GM12801 (cell line): ENCODE data around the gene TRPC4AP.

Experiments
- CTCF ChIP-seq: IDR thresholded peaks from one replicate; pipeline ENCODE4 v1.5.1; 2011; ENCODE audit warnings: control low read depth; ENCODE audit not compliant: insufficient read length; ENCODE audit errors: extremely low read depth

The TRPC4AP gene

GRCh38 chr20:35004749-35005462, 87.7 kb downstream of the TRPC4AP start:
- no peak for TF ChIP-seq CTCF

DNA sequence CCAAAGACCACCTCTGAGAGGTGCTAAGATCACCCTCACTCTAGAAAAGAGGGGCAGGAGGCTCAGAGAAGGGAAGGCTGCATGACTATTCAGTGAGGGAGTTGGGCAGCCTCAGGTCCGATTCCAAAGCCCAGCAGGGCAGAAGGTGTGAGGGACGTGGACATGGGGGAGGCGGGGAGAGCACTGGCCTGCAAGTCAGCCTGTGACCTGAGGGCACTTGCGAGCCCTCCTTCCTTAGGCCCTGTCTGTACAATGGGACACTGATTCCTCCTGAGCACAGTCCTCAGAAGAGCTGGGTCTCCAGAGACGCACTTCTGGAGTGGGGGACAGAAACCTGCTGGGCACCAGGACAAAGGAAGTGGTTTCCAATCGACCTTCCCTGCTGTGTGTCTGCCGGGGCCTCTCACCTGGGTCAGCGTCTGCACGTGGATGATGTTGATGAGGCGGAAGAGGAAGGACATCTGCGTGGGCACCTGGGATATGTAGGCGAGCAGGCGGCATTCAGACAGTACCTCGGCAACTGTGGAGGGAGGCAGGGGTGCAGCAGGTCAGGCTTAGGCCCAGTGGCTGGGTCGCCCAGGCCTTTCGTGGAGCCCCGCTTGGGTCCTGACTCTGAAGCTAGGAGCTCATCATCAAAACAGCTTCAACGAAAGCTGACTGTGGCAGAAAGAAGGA, 88.4 kb downstream of the TRPC4AP start:
- no peak for TF ChIP-seq CTCF

GRCh38 chr20:35003211-35004031, 89.2 kb downstream of the TRPC4AP start:
- no peak for TF ChIP-seq CTCF

GRCh38 chr20:35002426-35003210, 90.0 kb downstream of the TRPC4AP start:
- TF ChIP-seq CTCF, result no peak

DNA sequence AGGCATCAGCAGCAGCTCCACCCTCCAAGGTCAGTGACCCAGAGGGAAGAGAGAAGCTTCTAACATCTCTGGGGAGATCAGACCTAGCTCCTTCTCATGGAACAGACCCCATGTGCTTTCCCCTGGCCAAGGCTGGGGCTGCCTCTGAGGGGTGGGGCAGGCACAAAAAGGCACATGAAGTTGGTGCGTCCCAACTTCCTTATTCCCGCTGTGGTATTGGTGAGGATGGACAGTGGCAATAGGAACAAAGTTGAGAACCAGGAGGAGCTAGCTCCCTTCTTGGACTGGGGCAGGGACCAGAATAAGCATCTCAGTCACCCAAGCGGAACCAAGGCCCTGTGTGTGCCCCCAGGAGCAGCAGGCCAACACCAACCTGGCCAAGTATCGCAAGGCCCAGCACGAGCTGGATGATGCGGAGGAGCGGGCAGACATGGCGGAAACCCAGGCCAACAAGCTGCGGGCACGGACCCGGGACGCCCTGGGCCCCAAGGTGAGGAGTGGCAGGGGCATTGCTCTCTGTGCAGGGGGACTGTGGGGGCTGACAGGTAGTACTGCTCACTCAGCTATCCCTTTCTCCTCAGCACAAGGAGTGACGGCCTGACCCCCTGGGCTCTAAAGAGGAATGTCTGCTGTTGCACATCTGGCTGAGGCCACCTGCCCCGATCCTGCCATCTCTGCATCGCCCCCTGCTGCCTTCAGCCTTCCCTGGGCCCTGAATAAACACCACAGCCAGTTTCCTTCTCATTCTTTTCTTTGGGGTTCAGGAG, 90.8 kb downstream of the TRPC4AP start:
- TF ChIP-seq CTCF, result no peak

GRCh38 chr20:35000922-35001595, 91.5 kb downstream of the TRPC4AP start:
- no peak for TF ChIP-seq CTCF
